NOMO-1 (cell line): Measurements from ENCODE around the gene NUP205.

ENCODE experiments used
- DNase-seq, 2 experiments: peaks; one replicate each; lab custom pipeline; 2025; ENCODE audit not compliant: unreplicated experiment in 2 of 2; lab: John Stamatoyannopoulos, UW

NUP205 gene

DNA sequence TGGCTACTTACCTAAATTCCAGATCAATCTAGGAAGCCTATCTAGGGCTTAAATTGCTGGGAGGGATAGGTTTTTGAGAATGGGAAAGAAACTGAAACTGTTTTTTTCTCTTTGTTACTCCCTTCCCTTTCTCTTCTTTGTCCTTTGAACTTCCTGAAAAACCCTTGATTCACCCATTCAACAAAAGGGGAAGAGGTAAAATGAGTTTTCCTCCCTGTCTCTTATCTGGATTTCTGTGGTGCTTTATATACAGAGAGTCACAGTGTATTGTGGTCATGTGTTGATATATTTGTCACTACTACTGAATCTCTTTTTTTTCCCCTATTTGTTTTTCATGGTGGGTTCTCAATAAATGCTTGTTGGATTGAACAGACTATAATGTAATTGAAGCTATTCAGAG lies 19.8 kb upstream of the NUP205 start:
- peak in 1 of 2 experiments; percentile 24 for DNase-seq

DNA sequence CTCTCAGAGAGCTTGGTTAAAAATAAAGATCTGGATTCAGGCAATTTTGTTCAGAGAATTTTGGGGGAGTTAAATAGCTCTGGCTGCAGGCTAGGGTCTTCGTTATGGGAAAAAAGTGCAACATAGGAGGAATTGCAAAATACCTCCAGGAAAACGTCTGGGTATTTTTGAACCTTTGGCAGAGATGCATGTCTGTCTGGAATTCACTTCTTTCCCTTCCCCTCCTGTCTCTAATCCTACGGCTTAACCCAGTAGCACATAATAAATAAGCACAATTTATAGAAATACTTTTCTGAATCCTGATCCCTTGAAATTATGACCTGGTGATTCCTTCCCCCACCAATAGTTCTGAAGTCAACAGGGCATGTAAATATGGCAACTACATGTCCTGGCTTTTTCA lies 19.3 kb upstream of the NUP205 start:
- no peak for DNase-seq

GRCh38 chr7:135539629-135540028 lies 18.1 kb upstream of the NUP205 start:
- DNase-seq: no peak

DNA sequence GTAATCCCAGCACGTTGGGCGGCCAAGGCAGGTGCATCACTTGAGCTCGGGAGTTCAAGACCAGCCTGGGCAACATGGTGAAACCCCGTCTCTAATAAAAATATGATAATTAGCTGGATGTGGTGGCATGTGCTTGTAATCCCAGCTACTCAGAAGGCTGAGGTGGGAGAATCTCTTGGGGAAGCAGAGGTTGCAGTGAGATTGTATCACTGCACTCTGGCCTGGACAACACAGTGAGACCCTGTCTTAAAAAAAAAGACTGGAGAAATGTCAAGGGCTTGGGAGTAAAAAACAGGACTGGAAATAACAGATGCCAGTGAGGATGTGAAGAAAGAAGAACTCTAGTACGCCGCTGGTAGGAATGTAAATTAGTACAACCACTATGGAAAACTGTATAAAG lies 16.7 kb upstream of the NUP205 start:
- DNase-seq: no peak

- DNase-seq: no peak
These were observed 7.5 kb upstream of the NUP205 start for GRCh38 chr7:135550196-135550595.

GRCh38 chr7:135552148-135552547 lies 5.6 kb upstream of the NUP205 start:
- no peak for DNase-seq

GRCh38 chr7:135553346-135553745 lies 4.4 kb upstream of the NUP205 start:
- DNase-seq: peak in 1 of 2 experiments; percentile 1

DNA sequence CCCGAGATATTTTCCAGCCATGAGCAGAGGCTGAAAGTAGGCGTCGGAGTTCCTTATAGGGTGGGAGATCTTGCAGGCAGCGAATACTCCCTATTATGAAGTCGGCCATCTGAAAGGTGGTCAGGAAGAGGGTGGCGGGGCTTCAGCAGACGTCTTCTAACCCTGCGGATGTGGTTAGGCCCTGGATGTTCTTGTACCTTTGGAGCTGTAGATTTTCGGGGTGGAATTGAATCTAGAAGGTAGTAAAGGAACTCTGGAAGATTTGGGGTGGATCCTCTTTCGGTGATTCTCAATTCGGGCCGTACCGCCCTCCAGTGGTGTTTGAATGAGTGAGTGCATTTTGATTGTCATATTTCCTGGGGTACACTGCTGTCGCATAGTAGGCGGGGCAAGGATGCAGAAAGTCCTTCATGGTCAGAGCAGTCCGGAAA lies 635 bp downstream of the NUP205 start:
- peak; percentile 49 to 52 for DNase-seq

- DNase-seq: no peak
These were observed 1.2 kb downstream of the NUP205 start for GRCh38 chr7:135558881-135559280.

DNA sequence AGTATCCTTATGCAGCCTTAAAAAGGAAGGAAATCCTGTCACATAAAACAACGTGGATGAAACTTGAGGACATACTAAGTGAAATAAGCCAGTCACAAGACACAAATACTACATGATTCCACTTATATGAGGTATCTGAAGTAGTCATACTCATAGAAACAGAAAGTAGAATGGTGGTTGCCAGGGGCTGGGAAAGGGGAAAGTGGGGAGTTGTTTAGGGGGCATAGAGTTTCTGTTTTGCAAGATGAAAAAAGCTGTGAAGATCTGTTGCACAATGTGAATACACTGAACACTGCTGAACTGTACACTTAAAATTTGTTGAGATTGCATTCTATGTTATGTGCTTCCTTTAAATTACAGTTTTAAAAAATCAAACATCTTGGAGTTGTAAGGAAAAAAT lies 2.9 kb downstream of the NUP205 start:
- no peak for DNase-seq

- no peak for DNase-seq
These were observed 5.0 kb downstream of the NUP205 start for GRCh38 chr7:135562720-135563119.

DNA sequence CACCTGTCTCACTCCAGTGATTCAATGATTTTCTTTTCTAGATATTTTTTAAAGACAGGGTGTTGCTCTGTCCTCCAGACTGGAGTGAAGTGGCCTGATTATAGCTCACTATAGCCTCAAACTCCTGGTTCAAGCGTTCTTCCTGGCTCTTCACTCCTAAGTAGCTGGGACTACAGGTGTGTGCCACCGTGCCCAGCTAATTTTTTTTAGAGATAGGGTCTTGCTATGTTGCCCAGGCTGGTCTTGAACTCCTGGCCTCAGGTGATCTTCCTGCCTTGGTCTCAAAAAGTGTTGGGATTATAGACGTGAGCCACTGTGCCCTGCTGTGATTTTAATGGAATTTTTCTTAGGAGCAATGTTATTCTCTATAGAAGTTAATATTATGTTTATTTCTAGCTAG lies 14.1 kb downstream of the NUP205 start:
- DNase-seq: no peak

- no peak for DNase-seq
These were observed 15.8 kb downstream of the NUP205 start for GRCh38 chr7:135573541-135573940.

GRCh38 chr7:135575296-135575695 lies 17.6 kb downstream of the NUP205 start:
- DNase-seq: no peak

- DNase-seq: no peak
These were observed 20.9 kb downstream of the NUP205 start for GRCh38 chr7:135578569-135578968.

GRCh38 chr7:135584362-135585353 lies 26.9 kb downstream of the NUP205 start:
- no peak for DNase-seq

GRCh38 chr7:135597181-135597925 lies 39.6 kb downstream of the NUP205 start:
- no peak for DNase-seq

DNA sequence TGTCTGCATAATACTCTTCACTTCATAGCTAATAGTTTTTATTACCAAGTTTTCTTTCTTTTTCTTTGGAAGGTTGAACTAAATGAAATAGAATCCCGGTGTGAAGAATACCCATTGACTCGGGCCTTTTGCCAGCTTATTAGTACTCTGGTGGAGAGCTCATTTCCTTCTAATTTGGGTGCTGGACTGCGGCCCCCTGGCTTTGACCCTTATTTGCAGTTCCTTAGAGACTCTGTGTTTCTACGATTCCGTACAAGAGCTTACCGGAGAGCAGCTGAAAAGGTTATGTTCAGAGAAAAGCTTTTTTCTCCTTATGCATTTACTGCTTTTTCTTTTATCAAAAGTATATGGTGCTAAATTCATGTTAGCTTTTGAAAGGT lies 40.2 kb downstream of the NUP205 start:
- no peak for DNase-seq

GRCh38 chr7:135599471-135599870 lies 41.8 kb downstream of the NUP205 start:
- DNase-seq: no peak

DNA sequence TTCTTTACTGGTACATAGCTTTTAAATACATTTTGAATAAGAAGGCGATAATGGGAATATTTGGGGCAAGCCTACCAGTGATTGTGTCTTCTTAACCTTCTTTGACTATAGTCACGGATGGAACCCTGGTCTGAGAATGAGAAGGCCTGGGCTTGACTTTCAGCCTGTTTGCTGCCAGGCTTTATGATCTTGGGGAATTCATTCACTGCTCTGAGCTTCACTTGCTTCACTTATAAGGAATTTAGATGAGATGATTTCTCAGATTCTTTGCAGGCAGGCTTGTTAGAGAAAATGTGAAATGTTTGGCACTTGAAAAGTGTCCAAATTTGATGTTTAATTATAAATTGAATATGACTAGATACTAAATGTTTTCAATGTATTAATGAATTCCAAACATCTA lies 42.5 kb downstream of the NUP205 start:
- no peak for DNase-seq

DNA sequence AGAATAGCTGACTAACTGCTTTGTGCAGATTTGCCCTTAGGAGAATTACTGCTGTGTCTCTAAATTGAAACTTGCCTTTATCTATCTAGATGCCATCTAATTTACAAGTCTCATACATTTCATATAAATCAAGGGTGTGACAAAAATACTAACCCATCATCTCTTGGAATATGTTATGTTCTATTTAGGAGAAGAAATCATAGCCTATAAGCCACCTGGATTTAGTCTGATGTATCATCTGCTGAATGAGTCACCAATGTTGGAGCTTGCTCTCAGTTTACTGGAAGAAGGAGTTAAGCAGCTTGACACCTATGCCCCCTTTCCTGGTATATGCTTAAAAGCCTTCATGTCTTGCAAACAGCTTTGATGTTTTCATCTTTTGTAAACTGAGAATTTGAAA lies 43.5 kb downstream of the NUP205 start:
- DNase-seq: no peak

- DNase-seq: no peak
These were observed 44.6 kb downstream of the NUP205 start for GRCh38 chr7:135602304-135602703.
